ENCODE measurements around the gene GATD1.

The GATD1 gene

GRCh38 chr11:795634-796564 is 18.6 kb upstream of the GATD1 start:
- peak; percentile 85 for DNase-seq (ENCODE audit: low spot score)

- no peak for DNase-seq (ENCODE audit: low spot score)
These were observed 17.7 kb upstream of the GATD1 start for GRCh38 chr11:794766-795633.

- no peak for DNase-seq (ENCODE audit: low spot score)
These were observed 16.9 kb upstream of the GATD1 start for GRCh38 chr11:794013-794765.

- DNase-seq (ENCODE audit: low spot score), result no peak
These were observed 16.3 kb upstream of the GATD1 start for GRCh38 chr11:793556-793955.

GRCh38 chr11:792873-793272 is 15.6 kb upstream of the GATD1 start:
- DNase-seq (ENCODE audit: low spot score), result no peak

- no peak for DNase-seq (ENCODE audit: low spot score)
These were observed 15.2 kb upstream of the GATD1 start for GRCh38 chr11:792535-792821.

- no peak for DNase-seq (ENCODE audit: low spot score)
These were observed 14.6 kb upstream of the GATD1 start for GRCh38 chr11:791658-792534.

GRCh38 chr11:790721-791564 is 13.7 kb upstream of the GATD1 start:
- DNase-seq (ENCODE audit: low spot score), result no peak

- no peak for DNase-seq (ENCODE audit: low spot score)
These were observed 12.7 kb upstream of the GATD1 start, which contains the start of gene CEND1 for GRCh38 chr11:789943-790342. CEND1 (minus strand) TSS chr11:790090; CDS start chr11:788576, 1,514 bp downstream.

GRCh38 chr11:788953-789940 is 12.0 kb upstream of the GATD1 start:
- DNase-seq (ENCODE audit: low spot score), result no peak

GRCh38 chr11:788009-788640 is 10.8 kb upstream of the GATD1 start:
- DNase-seq (ENCODE audit: low spot score), result no peak

- no peak for DNase-seq (ENCODE audit: low spot score)
These were observed 9.9 kb upstream of the GATD1 start for GRCh38 chr11:787084-787675.

- no peak for DNase-seq (ENCODE audit: low spot score)
These were observed 9.2 kb upstream of the GATD1 start for GRCh38 chr11:786235-787083.

GRCh38 chr11:783581-784015 is 6.3 kb upstream of the GATD1 start:
- no peak for DNase-seq (ENCODE audit: low spot score)

GRCh38 chr11:782264-783174 is 5.2 kb upstream of the GATD1 start:
- DNase-seq (ENCODE audit: low spot score), result no peak

GRCh38 chr11:779955-780532 is 2.8 kb upstream of the GATD1 start:
- DNase-seq (ENCODE audit: low spot score), result no peak
